HepG2 (cell line): Measurements from ENCODE around the gene TNP2. TPM values are rescaled to one million over a fixed set of nuclear protein-coding genes. Genes with fewer than 3 reads are reported as not detected.

ENCODE experiments used
- ARID5B ChIP-seq: IDR thresholded peaks from 2 replicates; pipeline ENCODE4 v1.4.0; 2020; ENCODE audit warnings: mild to moderate bottlenecking, missing genetic modification reagents
- CREM ChIP-seq, 2 experiments: sonication (generic) in 1 of 2; formaldehyde crosslinking in 1 of 2; IDR thresholded peaks; 2 replicates each; pipeline versions ENCODE4 v1.4.0 to v1.6.1; 2016 to 2020; ENCODE audit warnings: antibody characterized with exemption in 1 of 2, mild to moderate bottlenecking in 1 of 2, missing genetic modification reagents in 1 of 2
- DNMT3B ChIP-seq: conservative IDR thresholded peaks from 2 replicates; pipeline ENCODE4 v1.6.1; 2016; ENCODE audit warnings: missing biosample characterization, control low read depth
- DRAP1 ChIP-seq: IDR thresholded peaks from 2 replicates; pipeline ENCODE4 v1.6.1; 2016; ENCODE audit warnings: missing genetic modification reagents, missing compliant biosample characterization
- HCFC1 ChIP-seq: fragments of 150-350 bp; IDR thresholded peaks from 2 replicates; pipeline ENCODE4 v1.6.1; 2014; ENCODE audit warnings: low read depth, low read length
- NFATC3 ChIP-seq: sonication (generic); formaldehyde crosslinking; IDR thresholded peaks from 2 replicates; pipeline ENCODE4 v1.5.1; 2020; ENCODE audit warnings: mild to moderate bottlenecking, missing genetic modification reagents
- NFKBIZ ChIP-seq: IDR thresholded peaks from 2 replicates; pipeline ENCODE4 v1.6.1; 2018; ENCODE audit warnings: missing genetic modification reagents, missing compliant biosample characterization
- PAX8 ChIP-seq: sonication (generic); formaldehyde crosslinking; IDR thresholded peaks from 2 replicates; pipeline ENCODE4 v1.8.0; 2022; ENCODE audit warnings: mild to moderate bottlenecking, missing genetic modification reagents, borderline replicate concordance
- PPARG ChIP-seq: conservative IDR thresholded peaks from 2 replicates; pipeline ENCODE4 v1.6.1; 2016; ENCODE audit warnings: missing biosample characterization, missing genetic modification reagents
- RCOR2 ChIP-seq: IDR thresholded peaks from 2 replicates; pipeline ENCODE4 v1.6.1; 2016; ENCODE audit warnings: missing biosample characterization, missing genetic modification reagents
- RFXAP ChIP-seq: sonication (generic); formaldehyde crosslinking; IDR thresholded peaks from 2 replicates; pipeline ENCODE4 v1.4.0; 2020; ENCODE audit warnings: missing genetic modification reagents, borderline replicate concordance
- RXRB ChIP-seq: IDR thresholded peaks from 2 replicates; pipeline ENCODE4 v1.6.1; 2016; ENCODE audit warnings: borderline replicate concordance, missing genetic modification reagents, missing compliant biosample characterization
- SOX6 ChIP-seq, 2 experiments: fragments of 450-650 bp in 1 of 2; sonication (generic) in 1 of 2; formaldehyde crosslinking in 1 of 2; IDR thresholded peaks; 2 replicates each; pipeline versions ENCODE4 v1.4.0 to v1.6.1; 2017 to 2020; ENCODE audit warnings: antibody characterized with exemption in 1 of 2, mild to moderate bottlenecking in 1 of 2, missing genetic modification reagents in 1 of 2
- TCF12 ChIP-seq, 2 experiments: fragments of 450-650 bp in 1 of 2; sonication (generic) in 1 of 2; formaldehyde crosslinking in 1 of 2; IDR thresholded peaks; 2 replicates each; pipeline versions ENCODE4 v1.6.1 to v1.8.0; 2017 to 2022; ENCODE audit warnings: antibody characterized with exemption in 1 of 2, mild to moderate bottlenecking in 1 of 2, missing genetic modification reagents in 1 of 2, moderate library complexity in 1 of 2
- XRCC5 ChIP-seq: fragments of 200-400 bp; formaldehyde crosslinking; optimal IDR thresholded peaks from 2 replicates; pipeline ENCODE3; 2017; ENCODE audit warnings: mild to moderate bottlenecking, low read length
- ZNF232 ChIP-seq: sonication (generic); formaldehyde crosslinking; IDR thresholded peaks from 2 replicates; pipeline ENCODE4 v1.4.0; 2020; ENCODE audit warnings: missing genetic modification reagents, borderline replicate concordance
- ZNF3 ChIP-seq: IDR thresholded peaks from 2 replicates; pipeline ENCODE4 v1.7.0; 2017; ENCODE audit warnings: inconsistent platforms
- ZNF567 ChIP-seq: sonication (generic); formaldehyde crosslinking; IDR thresholded peaks from 2 replicates; pipeline ENCODE4 v1.8.1; 2023; ENCODE audit warnings: mild to moderate bottlenecking, missing genetic modification reagents, borderline replicate concordance
- ZNF891 ChIP-seq: sonication (generic); formaldehyde crosslinking; IDR thresholded peaks from 2 replicates; pipeline ENCODE4 v1.5.0; 2020; ENCODE audit warnings: mild to moderate bottlenecking, missing genetic modification reagents
- polyA plus RNA-seq, 8 experiments: library from polyadenylated mRNA; depleted of rRNA in 3 of 8; stranded (reverse) in 7 of 8; unstranded in 1 of 8; fragments of >200 nt; fragmentation: Illumina TruSeq in 4 of 8; extraction: Trizol in 4 of 8; gene quantifications; 2 replicates each; pipeline versions ENCODE4 v1.2.1 to v1.2.3, GENCODE V29; 2011 to 2016; ENCODE audit warnings: low read depth in 4 of 8, missing spikeins in 1 of 8, mixed read lengths in 1 of 8; ENCODE audit not compliant: insufficient read depth in 1 of 8
- total RNA-seq, 5 experiments: library from RNA; depleted of rRNA; stranded (reverse); fragments of >200 nt; fragmentation: Illumina TruSeq; extraction: Trizol; gene quantifications; 2 replicates each; pipeline ENCODE4 v1.2.3, GENCODE V29; 2016; ENCODE audit warnings: low read depth in 1 of 5
- TF ChIP-seq, protein P1 (sequence below), 2 experiments: IDR thresholded peaks; 2 replicates each; pipeline ENCODE4 v1.6.1; 2011 to 2012; ENCODE audit warnings: low read length in 2 of 2, borderline replicate concordance in 1 of 2, low read depth in 1 of 2, mild to moderate bottlenecking in 1 of 2, moderate library complexity in 1 of 2

Gene TNP2
- total and polyA plus RNA-seq, 2 of the 13 experiments (the other 11 are each of a cell fraction or from before 2014, with no cell fraction given), result not detected

- TF ChIP-seq RCOR2 (CRISPR knock-in tag) (peak; percentile 59), ZNF567 (peak; percentile 64), PPARG (CRISPR knock-in tag) (0 out of 2 replicates have a peak, but pooled peaks have one; percentile 16), XRCC5 (peak; percentile 10), TCF12 (IDR thresholded peaks at IDR 0.05) (no peak), TCF12 (CRISPR knock-in tag; IDR thresholded peaks at IDR 0.05) (no peak), ZNF232 (peak; percentile 77; the same call in 1 of the 2 replicates), RXRB (CRISPR knock-in tag) (no peak), NFATC3 (CRISPR knock-in tag) (0 out of 2 replicates have a peak, but pooled peaks have one; percentile 51), SOX6 (IDR thresholded peaks at IDR 0.05) (no peak), SOX6 (CRISPR knock-in tag; IDR thresholded peaks at IDR 0.05) (peak; percentile 49), RFXAP (CRISPR knock-in tag) (no peak), DNMT3B (CRISPR knock-in tag) (no peak), ZNF3 (CRISPR knock-in tag) (no peak), HCFC1 (no peak), NFKBIZ (no peak), CREM (IDR thresholded peaks at IDR 0.05) (peak; percentile 56; the same call in 1 of the 2 replicates), CREM (CRISPR knock-in tag; IDR thresholded peaks at IDR 0.05) (no peak), PAX8 (CRISPR knock-in tag) (no peak), DRAP1 (peak; percentile 41; the same call in 1 of the 2 replicates), ZNF891 (CRISPR knock-in tag) (no peak), ARID5B (CRISPR knock-in tag) (peak; percentile 55; the same call in 1 of the 2 replicates)
- TF ChIP-seq, protein P1, sequence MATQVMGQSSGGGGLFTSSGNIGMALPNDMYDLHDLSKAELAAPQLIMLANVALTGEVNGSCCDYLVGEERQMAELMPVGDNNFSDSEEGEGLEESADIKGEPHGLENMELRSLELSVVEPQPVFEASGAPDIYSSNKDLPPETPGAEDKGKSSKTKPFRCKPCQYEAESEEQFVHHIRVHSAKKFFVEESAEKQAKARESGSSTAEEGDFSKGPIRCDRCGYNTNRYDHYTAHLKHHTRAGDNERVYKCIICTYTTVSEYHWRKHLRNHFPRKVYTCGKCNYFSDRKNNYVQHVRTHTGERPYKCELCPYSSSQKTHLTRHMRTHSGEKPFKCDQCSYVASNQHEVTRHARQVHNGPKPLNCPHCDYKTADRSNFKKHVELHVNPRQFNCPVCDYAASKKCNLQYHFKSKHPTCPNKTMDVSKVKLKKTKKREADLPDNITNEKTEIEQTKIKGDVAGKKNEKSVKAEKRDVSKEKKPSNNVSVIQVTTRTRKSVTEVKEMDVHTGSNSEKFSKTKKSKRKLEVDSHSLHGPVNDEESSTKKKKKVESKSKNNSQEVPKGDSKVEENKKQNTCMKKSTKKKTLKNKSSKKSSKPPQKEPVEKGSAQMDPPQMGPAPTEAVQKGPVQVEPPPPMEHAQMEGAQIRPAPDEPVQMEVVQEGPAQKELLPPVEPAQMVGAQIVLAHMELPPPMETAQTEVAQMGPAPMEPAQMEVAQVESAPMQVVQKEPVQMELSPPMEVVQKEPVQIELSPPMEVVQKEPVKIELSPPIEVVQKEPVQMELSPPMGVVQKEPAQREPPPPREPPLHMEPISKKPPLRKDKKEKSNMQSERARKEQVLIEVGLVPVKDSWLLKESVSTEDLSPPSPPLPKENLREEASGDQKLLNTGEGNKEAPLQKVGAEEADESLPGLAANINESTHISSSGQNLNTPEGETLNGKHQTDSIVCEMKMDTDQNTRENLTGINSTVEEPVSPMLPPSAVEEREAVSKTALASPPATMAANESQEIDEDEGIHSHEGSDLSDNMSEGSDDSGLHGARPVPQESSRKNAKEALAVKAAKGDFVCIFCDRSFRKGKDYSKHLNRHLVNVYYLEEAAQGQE (IDR thresholded peaks at IDR 0.05; ENCODE audit: borderline replicate concordance in 1 of 2, low read depth in 1 of 2, low read length in 2 of 2), result no peak
Observed at GRCh38 chr16:11270602-11271162, 1.6 kb upstream of the TNP2 start (continued).
